Peyer's patch (tissue), 4 donors: ENCODE results near the gene CTBP2. TPM values are rescaled to one million over a fixed set of nuclear protein-coding genes. Genes with fewer than 3 reads are reported as not detected.

Source experiments
- DNase-seq, 3 donors: peaks; one replicate each; pipeline ENCODE4 v3.0.0-alpha.2; 2017 to 2019
- H3K27ac ChIP-seq, 4 donors: fragments of 200-600 bp; sonication (generic); one replicate each; pipeline ENCODE4 v1.5.1; 2016 to 2019
- H3K27me3 ChIP-seq, 2 donors: fragments of 200-600 bp; sonication (generic); one replicate each; pipeline ENCODE4 v1.5.1; 2019
- H3K36me3 ChIP-seq, 3 donors: fragments of 200-600 bp; sonication (generic); one replicate each; pipeline ENCODE4 v1.5.1; 2016 to 2019
- H3K4me1 ChIP-seq, 4 donors: fragments of 200-600 bp; sonication (generic); one replicate each; pipeline ENCODE4 v1.5.1; 2016 to 2019
- H3K4me3 ChIP-seq, 4 donors: fragments of 200-600 bp; sonication (generic); 1 replicate in 3 of 4; 2 replicates in 1 of 4; pipeline ENCODE4 v1.5.1; 2016 to 2019; ENCODE audit warnings: mild to moderate bottlenecking in 1 of 4
- H3K9me3 ChIP-seq, 4 donors: fragments of 200-600 bp; sonication (generic); one replicate each; pipeline ENCODE4 v1.5.1; 2016 to 2019; ENCODE audit warnings: mild to moderate bottlenecking in 1 of 4
- POLR2A ChIP-seq, 2 donors: fragments of 450-650 bp; IDR thresholded peaks; one replicate each; pipeline ENCODE4 v1.5.1; 2017; ENCODE audit warnings: antibody characterized with exemption in 2 of 2, mild to moderate bottlenecking in 2 of 2, moderate library complexity in 2 of 2
- total RNA-seq, 4 donors: library from RNA; depleted of rRNA; stranded (reverse); fragments of >200 nt; gene quantifications; one replicate each; pipeline ENCODE4 v1.1.0, GENCODE V29; 2016
- TF ChIP-seq, protein P1 (sequence below), 6 experiments: fragments of 450-650 bp in 4 of 6; fragments of 200-600 bp in 2 of 6; sonication (generic) in 1 of 6; IDR thresholded peaks; one replicate each; pipeline ENCODE4 v1.5.1; 2017 to 2019; ENCODE audit warnings: antibody characterized with exemption in 6 of 6, mild to moderate bottlenecking in 3 of 6, moderate library complexity in 1 of 6

CTBP2 gene
- total RNA-seq, 4 donors from 2014 or later = 53.6 to 83.8 (median 64.7) TPM

DNA sequence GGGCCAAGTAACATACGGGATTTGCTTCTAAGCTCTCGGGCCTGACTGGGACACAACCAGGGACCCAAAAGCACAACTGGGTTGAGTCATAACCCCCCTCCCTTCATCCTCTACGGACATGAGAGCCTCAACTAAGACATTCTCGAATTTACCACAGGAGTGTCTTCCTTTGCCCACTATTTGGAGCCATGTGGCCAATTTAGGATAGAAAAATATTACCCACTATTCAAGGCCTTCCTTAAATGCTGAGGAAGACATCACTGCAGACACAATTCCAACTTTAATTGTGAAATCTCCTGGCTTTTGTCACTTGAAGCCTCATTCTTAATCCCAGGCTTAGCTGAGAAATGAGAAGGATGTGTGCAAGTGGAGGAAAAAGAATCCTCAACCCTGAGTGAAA is 11.8 kb downstream of the CTBP2 start:
- TF ChIP-seq, protein P1, sequence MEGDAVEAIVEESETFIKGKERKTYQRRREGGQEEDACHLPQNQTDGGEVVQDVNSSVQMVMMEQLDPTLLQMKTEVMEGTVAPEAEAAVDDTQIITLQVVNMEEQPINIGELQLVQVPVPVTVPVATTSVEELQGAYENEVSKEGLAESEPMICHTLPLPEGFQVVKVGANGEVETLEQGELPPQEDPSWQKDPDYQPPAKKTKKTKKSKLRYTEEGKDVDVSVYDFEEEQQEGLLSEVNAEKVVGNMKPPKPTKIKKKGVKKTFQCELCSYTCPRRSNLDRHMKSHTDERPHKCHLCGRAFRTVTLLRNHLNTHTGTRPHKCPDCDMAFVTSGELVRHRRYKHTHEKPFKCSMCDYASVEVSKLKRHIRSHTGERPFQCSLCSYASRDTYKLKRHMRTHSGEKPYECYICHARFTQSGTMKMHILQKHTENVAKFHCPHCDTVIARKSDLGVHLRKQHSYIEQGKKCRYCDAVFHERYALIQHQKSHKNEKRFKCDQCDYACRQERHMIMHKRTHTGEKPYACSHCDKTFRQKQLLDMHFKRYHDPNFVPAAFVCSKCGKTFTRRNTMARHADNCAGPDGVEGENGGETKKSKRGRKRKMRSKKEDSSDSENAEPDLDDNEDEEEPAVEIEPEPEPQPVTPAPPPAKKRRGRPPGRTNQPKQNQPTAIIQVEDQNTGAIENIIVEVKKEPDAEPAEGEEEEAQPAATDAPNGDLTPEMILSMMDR (IDR thresholded peaks at IDR 0.05) = no peak
- H3K4me1 ChIP-seq = peaks cover 0 to 97% (median 15%) of the 10 kb centered on the region in 4 donors
- peaks cover 0 to 4% (median 0%) of the 10 kb centered on the region in 4 donors for H3K9me3 ChIP-seq
- H3K27me3 ChIP-seq = no peaks in the 10 kb centered on the region
- peak overlapping the region in 3 of 4 donors; percentile 84 to 99 (median 96) for H3K27ac ChIP-seq
- no peak overlapping the region for H3K4me3 ChIP-seq
- no peaks in the 10 kb centered on the region for H3K36me3 ChIP-seq
- peak in 1 of 3 donors; percentile 40 for DNase-seq

GRCh38 chr10:125147971-125148439 is 12.4 kb downstream of the CTBP2 start:
- H3K27me3 ChIP-seq = no peaks in the 10 kb centered on the region
- TF ChIP-seq POLR2A (IDR thresholded peaks at IDR 0.05) = no peak
- TF ChIP-seq, protein P1 (IDR thresholded peaks at IDR 0.05) = no peak
- H3K4me3 ChIP-seq = peak overlapping the region in 1 of 4 donors; percentile 2
- H3K4me1 ChIP-seq = peaks cover 0 to 92% (median 13%) of the 10 kb centered on the region in 4 donors
- peaks cover 0 to 4% (median 0%) of the 10 kb centered on the region in 4 donors for H3K9me3 ChIP-seq
- H3K36me3 ChIP-seq = no peaks in the 10 kb centered on the region
- H3K27ac ChIP-seq = peak overlapping the region in 3 of 4 donors; percentile 84 to 99 (median 96)
- peak in 1 of 3 donors; percentile 45 for DNase-seq

DNA sequence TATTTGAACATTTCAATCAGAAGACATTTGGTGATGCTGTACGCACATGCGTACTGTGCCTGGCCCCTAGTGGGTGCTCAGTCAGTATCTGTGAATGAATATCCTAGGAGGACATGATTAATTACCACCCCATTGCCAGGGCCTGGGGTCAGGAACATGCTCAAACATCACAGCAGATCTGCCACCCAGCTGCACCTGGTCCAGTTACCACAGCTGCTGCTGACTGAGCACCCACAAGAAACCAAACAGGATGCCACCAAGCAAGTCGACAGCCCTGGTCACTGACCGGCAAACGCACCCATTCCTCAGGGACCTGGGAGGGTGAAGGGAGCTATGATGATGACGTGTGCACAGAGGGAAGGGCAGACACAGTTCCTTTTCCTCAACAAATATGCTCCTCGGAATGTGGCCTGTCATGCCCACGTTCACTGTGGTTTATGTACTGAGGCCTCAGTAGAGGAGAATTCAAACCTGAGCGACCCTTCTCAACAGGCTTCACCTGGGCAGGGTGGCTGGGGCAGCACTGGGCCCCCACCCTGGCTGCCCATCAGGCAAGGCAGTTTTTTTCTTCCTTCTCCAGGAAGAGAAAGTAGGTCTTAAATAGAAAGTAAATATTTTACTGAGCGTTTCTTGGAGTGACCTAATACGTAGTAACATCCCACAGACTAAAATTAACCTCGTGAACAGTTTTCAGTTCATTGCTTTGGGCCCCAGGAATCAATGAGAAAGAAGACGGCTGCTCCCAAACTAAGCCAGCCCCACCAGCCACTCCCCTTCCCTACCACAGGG is 13.4 kb downstream of the CTBP2 start:
- Histone ChIP-seq H3K36me3 (no peaks in the 10 kb centered on the region), H3K27ac (peak overlapping the region in 3 of 4 donors; percentile 84 to 99 (median 96)), H3K27me3 (no peaks in the 10 kb centered on the region), H3K4me3 (peak overlapping the region in 1 of 4 donors; percentile 2), H3K9me3 (peaks cover 0 to 4% (median 0%) of the 10 kb centered on the region in 4 donors), H3K4me1 (peaks cover 0 to 83% (median 10%) of the 10 kb centered on the region in 4 donors)
- TF ChIP-seq, protein P1 (IDR thresholded peaks at IDR 0.05) = no peak
- TF ChIP-seq POLR2A (IDR thresholded peaks at IDR 0.05) = no peak
- no peak for DNase-seq

- Histone ChIP-seq H3K4me1 (peaks cover 0 to 69% (median 10%) of the 10 kb centered on the region in 4 donors), H3K4me3 (no peak overlapping the region), H3K27me3 (no peaks in the 10 kb centered on the region), H3K36me3 (no peaks in the 10 kb centered on the region), H3K27ac (peak overlapping the region in 1 of 4 donors; percentile 12), H3K9me3 (no peaks in the 10 kb centered on the region)
- no peak for DNase-seq
- TF ChIP-seq POLR2A (IDR thresholded peaks at IDR 0.05) = no peak
- TF ChIP-seq, protein P1 (IDR thresholded peaks at IDR 0.05) = no peak
Observed at GRCh38 chr10:125145636-125146035, 14.7 kb downstream of the CTBP2 start.

DNA sequence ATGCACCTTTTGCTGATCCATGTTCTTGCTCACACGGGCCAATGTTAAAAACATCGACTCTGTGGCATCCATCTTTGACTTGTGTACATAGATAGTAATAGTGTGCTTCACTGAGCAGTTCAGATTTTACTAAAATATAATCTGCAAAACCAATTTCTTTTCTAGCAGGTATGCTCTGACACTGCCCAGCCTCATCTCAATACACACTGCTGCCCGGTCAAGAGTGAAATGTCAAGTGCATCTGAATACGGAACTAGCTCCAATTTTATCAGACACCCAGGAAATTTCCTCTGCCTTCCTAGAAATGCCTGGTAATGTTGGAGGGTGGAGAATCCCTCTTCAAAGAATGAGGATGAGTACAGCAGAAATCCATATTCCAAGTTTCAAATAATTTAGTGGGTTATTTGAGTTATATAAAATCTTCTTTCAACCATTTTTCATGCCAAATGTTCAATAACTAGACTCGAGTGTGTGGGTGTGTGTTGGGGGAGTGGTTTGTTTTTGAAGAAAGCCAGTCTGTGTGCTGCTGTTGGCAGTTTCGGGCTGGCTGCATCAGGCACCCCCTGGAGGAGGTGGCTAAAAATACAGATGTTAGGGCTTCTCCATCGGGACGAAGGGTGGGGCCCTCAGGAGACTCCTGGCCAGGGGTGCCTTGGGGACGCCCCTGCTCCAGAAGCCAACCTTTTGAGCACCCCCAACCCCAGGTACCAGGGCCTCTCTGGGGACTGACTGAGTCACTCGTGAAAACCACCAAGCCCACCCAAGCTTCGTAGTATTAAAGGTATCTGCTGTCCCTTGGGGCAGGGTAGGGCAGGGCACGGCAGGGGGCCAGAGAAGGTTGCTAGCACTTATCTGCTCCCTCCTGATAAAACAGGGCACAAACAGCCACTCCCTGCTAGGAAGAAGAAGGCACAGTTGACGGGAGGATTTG is 15.4 kb downstream of the CTBP2 start:
- H3K9me3 ChIP-seq = no peaks in the 10 kb centered on the region
- TF ChIP-seq, protein P1 (IDR thresholded peaks at IDR 0.05) = peak in 4 of 6 experiments; percentile 10 to 38 (median 28)
- TF ChIP-seq POLR2A (IDR thresholded peaks at IDR 0.05) = no peak
- peaks cover 0 to 62% (median 10%) of the 10 kb centered on the region in 4 donors for H3K4me1 ChIP-seq
- no peak overlapping the region for H3K4me3 ChIP-seq
- no peaks in the 10 kb centered on the region for H3K36me3 ChIP-seq
- DNase-seq = peak in 1 of 3 donors; percentile 47
- H3K27ac ChIP-seq = peak overlapping the region in 2 of 4 donors; percentile 12 to 25
- H3K27me3 ChIP-seq = no peaks in the 10 kb centered on the region
